NCI-H82 treated with DMSO at 0.1 percent for 48 hours (cell line): Measurements from ENCODE around the gene PNPLA7.
A peak's percentile ranks its signal among the peaks of the same experiment; 100 is the strongest.
"Not testable (repeated sequence)": the region's sequence is repeated elsewhere in the genome, so short reads cannot be mapped to it uniquely, and the experiment has no call there.

ENCODE experiments used
- DNase-seq: peaks from one replicate; lab custom pipeline; 2025; ENCODE audit not compliant: unreplicated experiment; lab: John Stamatoyannopoulos, UW

The PNPLA7 gene

GRCh38 chr9:137452761-137453642 is 97.2 kb downstream of the PNPLA7 start:
- no peak for DNase-seq

GRCh38 chr9:137452006-137452760 is 98.0 kb downstream of the PNPLA7 start:
- DNase-seq = no peak

DNA sequence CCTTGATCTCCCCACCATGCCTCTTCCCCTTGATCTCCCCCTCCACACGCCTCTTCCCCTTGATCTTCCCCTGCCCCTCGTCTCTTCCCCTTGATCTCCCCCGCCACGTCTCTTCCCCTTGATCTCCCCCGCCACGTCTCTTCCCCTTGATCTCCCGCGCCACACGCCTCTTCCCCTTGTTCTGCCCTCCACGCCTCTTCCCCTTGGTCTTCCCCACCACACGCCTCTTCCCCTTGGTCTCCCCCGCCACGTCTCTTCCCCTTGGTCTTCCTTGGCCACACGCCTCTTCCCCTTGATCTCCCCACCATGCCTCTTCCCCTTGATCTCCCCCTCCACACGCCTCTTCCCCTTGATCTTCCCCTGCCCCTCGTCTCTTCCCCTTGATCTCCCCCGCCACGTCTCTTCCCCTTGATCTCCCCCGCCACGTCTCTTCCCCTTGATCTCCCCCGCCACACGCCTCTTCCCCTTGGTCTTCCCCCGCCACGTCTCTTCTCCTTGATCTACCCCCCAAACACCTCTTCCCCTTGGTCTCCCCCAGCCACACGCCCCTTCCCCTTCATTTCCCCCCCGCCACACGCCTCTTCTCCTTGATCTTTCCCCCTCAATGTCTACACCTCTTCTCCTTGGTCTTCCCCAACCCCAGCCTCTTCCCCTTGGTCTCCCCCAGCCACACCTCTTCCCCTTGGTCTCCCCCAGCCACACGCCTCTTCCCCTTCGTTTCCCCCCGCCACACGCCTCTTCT is 98.8 kb downstream of the PNPLA7 start:
- DNase-seq = not testable (repeated sequence)

DNA sequence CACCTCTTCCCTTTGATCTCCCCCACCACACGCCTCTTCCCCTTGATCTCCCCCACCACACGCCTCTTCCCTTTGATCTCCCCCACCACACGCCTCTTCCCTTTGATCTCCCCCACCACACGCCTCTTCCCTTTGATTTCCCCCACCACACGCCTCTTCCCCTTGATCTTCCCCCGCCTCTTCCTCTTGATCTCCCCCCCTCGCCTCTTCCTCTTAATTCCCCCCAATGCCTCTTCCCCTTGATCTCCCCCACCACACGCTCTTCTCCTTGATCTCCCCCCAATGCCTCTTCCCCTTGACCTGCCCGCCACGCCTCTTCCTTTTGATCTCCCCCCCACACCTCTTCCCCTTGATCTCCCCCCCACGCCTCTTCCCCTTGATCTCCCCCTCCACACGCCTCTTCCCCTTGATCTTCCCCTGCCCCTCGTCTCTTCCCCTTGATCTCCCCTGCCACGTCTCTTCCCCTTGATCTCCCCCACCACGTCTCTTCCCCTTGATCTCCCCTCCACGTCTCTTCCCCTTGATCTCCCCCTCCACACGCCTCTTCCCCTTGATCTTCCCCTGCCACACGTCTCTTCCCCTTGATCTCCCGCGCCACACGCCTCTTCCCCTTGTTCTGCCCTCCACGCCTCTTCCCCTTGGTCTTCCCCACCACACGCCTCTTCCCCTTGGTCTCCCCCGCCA is 99.5 kb downstream of the PNPLA7 start:
- DNase-seq = not testable (repeated sequence)

- no peak for DNase-seq
These were observed 100.2 kb downstream of the PNPLA7 start for GRCh38 chr9:137449931-137450538.

DNA sequence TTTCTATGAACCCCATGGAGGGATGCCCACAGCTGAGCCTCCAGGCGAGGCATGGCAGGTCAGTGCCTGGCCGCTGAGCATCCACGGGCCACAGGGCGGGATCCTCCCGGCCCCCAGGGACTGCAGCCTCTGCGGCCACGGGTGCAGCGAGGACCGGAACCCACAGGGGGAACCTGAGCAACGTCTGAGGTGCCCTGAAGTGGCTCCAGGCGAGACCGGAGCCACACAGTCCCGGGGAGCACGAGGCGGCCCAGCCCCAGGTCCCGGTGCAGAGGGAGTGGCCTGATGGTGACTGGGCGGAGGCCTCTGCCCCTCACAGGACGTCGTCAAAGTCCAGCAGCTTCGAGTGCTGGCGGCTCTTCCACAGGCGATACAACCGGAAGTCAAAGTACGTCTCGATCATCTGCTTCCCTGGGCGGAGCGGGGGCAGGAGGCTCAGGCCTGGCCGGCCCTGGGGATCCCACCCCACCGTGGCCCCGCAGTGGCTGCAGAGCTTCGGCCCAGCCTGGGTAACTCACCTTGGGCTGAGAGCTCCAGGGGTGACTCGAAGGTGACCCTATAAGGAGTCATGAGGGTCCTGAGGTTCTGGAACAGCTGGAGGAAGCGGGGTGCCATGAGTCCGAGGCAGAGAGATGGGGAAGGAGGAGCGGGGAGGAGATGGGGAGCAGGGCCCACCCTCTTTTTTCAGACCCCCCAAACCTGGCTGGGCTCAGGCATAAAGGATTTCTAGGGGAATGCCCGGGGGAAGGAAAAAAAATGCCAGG is 100.9 kb downstream of the PNPLA7 start:
- DNase-seq = no peak

DNA sequence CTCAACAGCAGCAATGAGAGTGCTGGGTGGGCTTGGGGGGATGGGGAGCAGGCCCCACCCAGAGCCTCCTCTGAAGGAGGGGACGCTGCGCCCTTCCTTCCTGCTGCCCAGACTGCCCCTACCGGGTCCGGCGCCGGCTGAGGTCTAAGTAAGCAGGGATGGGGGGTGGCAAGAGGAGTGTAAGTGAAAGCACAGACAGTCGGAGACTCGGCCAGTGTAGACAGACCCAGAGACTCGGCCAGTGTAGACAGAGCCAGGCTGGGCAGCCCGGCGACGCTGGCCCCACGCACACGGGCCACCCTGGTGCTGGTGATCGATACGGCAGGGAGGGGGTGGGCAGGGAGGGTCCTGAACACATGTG is 101.6 kb downstream of the PNPLA7 start:
- no peak for DNase-seq

- DNase-seq = no peak
These were observed 102.2 kb downstream of the PNPLA7 start for GRCh38 chr9:137447722-137448601.

- DNase-seq = no peak
These were observed 103.2 kb downstream of the PNPLA7 start for GRCh38 chr9:137446851-137447471.

- DNase-seq = no peak
These were observed 104.2 kb downstream of the PNPLA7 start for GRCh38 chr9:137445930-137446431.

DNA sequence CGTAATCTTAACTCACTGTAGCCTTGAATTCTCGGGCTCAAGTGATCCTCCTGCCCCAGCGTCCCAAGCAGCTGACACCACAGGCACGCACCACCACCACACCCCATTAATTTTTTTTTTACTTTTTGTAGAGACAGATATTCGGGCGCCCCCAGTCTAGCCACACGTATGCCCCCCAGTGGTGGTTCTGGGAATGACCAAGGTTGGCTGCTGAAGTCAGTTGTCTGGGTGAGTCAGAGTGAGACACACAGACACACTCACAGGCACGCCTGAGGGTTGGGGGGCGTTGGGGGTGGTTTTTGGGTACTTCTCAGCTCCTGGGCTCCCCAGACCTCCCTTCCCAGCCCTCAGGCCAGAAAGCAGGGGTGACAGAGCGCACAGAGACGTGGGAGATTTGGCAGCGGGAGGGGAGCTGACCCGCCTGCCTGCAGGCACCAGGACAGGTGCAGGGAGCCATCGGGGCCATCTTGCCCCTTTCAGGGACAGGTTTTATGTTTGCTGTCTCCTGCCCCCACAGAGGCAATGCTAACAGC is 104.9 kb downstream of the PNPLA7 start:
- peak; percentile 34 for DNase-seq

DNA sequence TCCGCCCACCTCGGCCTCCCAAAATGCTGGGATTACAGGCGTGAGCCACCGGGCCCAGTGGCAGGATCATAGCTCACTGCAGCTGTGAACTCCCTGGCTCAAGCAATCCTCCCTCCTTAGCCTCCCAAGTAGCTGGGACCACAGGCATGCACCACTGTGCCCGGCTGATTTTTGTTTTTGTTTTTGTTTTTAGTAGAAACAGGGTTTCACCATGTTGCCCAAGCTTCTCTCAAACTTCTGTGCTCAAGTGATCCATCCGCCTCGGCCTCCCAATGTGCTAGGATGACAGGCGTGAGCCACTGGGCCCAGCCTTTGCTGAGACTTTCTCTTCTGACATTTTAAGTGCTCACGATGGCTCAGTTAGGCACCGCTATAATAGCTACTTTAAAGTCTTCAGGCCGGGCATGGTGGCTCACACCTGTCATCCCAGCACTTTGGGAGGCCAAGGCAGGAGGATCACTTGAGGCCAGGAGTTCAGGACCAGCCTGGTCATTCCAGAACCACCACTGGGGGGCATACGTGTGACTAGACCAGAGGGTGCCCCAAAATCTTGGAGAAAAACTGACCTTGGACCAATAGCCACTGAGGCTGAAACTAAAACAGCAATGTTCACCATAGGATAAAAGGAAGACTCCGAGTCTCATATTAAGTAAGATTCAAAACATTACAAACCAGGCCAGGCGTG is 106.0 kb downstream of the PNPLA7 start:
- DNase-seq = no peak

GRCh38 chr9:137441935-137442321 is 108.3 kb downstream of the PNPLA7 start:
- DNase-seq = no peak

DNA sequence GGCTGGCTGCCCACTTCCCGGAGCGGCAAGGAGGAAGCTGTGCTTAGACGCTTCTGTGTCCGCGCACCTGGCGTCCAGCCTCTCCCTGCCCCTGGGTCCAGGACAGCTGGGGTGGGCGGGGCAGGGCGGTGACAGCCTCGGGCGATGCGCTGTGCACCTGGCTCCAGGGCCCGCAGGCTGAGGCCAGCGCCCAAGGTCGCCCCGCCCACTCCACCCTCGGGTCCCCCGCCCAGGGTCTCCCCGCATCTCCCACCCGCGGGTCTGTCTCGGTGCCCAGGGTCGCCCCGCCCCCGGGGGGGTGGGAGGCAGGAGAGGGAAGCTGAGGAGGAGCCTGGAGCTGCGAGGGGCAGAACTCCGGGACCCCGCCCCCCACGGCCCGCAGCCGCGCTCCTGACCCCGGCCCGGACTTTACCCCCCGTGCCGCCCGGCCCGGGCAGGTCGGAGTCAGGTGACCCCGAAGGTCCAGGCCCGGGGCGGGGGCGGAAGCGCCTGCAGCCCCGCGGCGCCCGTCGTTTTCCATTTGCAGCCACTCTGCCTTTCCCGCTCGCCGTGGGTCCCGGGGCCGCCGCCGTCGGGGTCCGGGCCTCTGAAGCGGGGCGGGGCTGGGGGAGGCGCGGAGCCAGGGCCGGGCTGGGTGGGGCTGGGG is 108.8 kb downstream of the PNPLA7 start, which contains the start of gene ENTPD8:
Gene ENTPD8 (minus strand): TSS at position 69 of the 646 bp plus-strand sequence. CDS start 3,072 bp downstream, outside the sequence.
- DNase-seq = no peak

- DNase-seq = no peak
These were observed 111.0 kb downstream of the PNPLA7 start for GRCh38 chr9:137439158-137439714.

- peak; percentile 23 for DNase-seq
These were observed 111.5 kb downstream of the PNPLA7 start for GRCh38 chr9:137438591-137439157.
